Caco-2 (cell line): Measurements from ENCODE around the gene TTN. TPM values are rescaled to one million over a fixed set of nuclear protein-coding genes. Genes with fewer than 3 reads are reported as not detected.

ENCODE experiments used
- BruUV-seq: library from RNA; stranded (reverse); fragments of 400-500 nt; replicated peaks from 2 replicates; lab custom pipeline; 2021; lab: Mats Ljungman, UMichigan
- CTCF ChIA-PET: fragments of 300-600 bp; sonication (Branson Sonifier 250); formaldehyde crosslinking; loops from one replicate; lab custom pipeline; 2022; ENCODE audit warnings: antibody characterized with exemption; lab: Charles Lee
- POLR2A ChIA-PET: fragments of 300-600 bp; sonication (Branson Sonifier 250); formaldehyde crosslinking; loops from one replicate; lab custom pipeline; 2022; ENCODE audit warnings: antibody characterized with exemption; lab: Charles Lee
- DNase-seq, 2 experiments: peaks; one replicate each; pipeline versions ENCODE4 v3.0.0 to v3.0.0-alpha.2; 2020 to 2022
- H3K27me3 ChIP-seq: replicated peaks from 2 replicates; pipeline ENCODE4 v1.6.0; 2011; ENCODE audit warnings: low read length; ENCODE audit not compliant: control insufficient read depth, insufficient read depth
- H3K36me3 ChIP-seq: 2 replicates; pipeline ENCODE4 v1.5.1; 2011; ENCODE audit warnings: low read length; ENCODE audit not compliant: control insufficient read depth, insufficient read depth
- H3K4me1 ChIP-seq: fragments of 250-450 bp; sonication (Bioruptor Pico); 2 replicates; pipeline ENCODE4 v1.5.1; 2020; ENCODE audit warnings: mild to moderate bottlenecking
- H3K4me3 ChIP-seq: 2 replicates; pipeline ENCODE4 v1.5.1; 2011; ENCODE audit warnings: low read depth, mild to moderate bottlenecking, control low read depth, low read length
- H3K9me3 ChIP-seq: fragments of 250-450 bp; sonication (Bioruptor Pico); 2 replicates; pipeline ENCODE4 v1.5.1; 2020; ENCODE audit warnings: mild to moderate bottlenecking, moderate library complexity
- H3K27ac Mint-ChIP-seq: one replicate; pipeline ENCODE4 v1.8.0; 2022; ENCODE audit warnings: mixed read lengths; ENCODE audit not compliant: unreplicated experiment
- H3K27me3 Mint-ChIP-seq: one replicate; pipeline ENCODE4 v1.8.0; 2022; ENCODE audit warnings: mixed read lengths; ENCODE audit not compliant: insufficient read depth, unreplicated experiment
- H3K36me3 Mint-ChIP-seq: one replicate; pipeline ENCODE4 v1.8.0; 2022; ENCODE audit warnings: mild to moderate bottlenecking, mixed read lengths; ENCODE audit not compliant: insufficient read depth, unreplicated experiment
- H3K4me1 Mint-ChIP-seq: one replicate; pipeline ENCODE4 v1.8.0; 2022; ENCODE audit warnings: low read depth, mixed read lengths; ENCODE audit not compliant: unreplicated experiment
- H3K4me3 Mint-ChIP-seq: one replicate; pipeline ENCODE4 v1.8.0; 2022; ENCODE audit warnings: mild to moderate bottlenecking, moderate library complexity, mixed read lengths; ENCODE audit not compliant: unreplicated experiment
- H3K9me3 Mint-ChIP-seq: one replicate; pipeline ENCODE4 v1.8.0; 2022; ENCODE audit warnings: mixed read lengths; ENCODE audit not compliant: unreplicated experiment
- CTCF ChIP-seq, 2 experiments: fragments of 200-600 bp in 1 of 2; IDR thresholded peaks; 1 replicate in 1 of 2; 2 replicates in 1 of 2; pipeline versions ENCODE4 v1.5.1 to v1.8.0; 2011 to 2022; ENCODE audit warnings: antibody characterized with exemption in 1 of 2, control low read depth in 1 of 2, inconsistent platforms in 1 of 2, low read depth in 1 of 2, low read length in 1 of 2, mild to moderate bottlenecking in 1 of 2, moderate library complexity in 1 of 2; ENCODE audit not compliant: insufficient read depth in 1 of 2, severe bottlenecking in 1 of 2, unreplicated experiment in 1 of 2
- intact Hi-C: fragments of 100-400 bp; cut with micrococcal nuclease; formaldehyde crosslinking; loops from one replicate; pipeline ENCODE4 v1.10.0; 2022; ENCODE audit not compliant: unreplicated experiment
- total RNA-seq: library from RNA; stranded (reverse); gene quantifications from 2 replicates; pipeline ENCODE4 v1.2.3, GENCODE V29; 2022

TTN gene
- total RNA-seq, 1 experiment from 2014 or later, result 9.3 TPM

- TF ChIP-seq CTCF (IDR thresholded peaks at IDR 0.05; ENCODE audit: insufficient read depth in 1 of 2, low read depth in 1 of 2, low read length in 1 of 2, severe bottlenecking in 1 of 2, unreplicated experiment in 1 of 2), result no peak
- Mint-ChIP-seq H3K27me3 (no peaks in the 10 kb centered on the region), H3K27ac (no peak overlapping the region), H3K4me1 (no peaks in the 10 kb centered on the region), H3K4me3 (no peak overlapping the region), H3K36me3 (no peaks in the 10 kb centered on the region), H3K9me3 (no peaks in the 10 kb centered on the region)
- no peak for DNase-seq
- H3K4me1 ChIP-seq, result no peaks in the 10 kb centered on the region
- ChIA-PET CTCF (interaction anchor here (1.3 kb wide), 1 partner anchor 55 kb away, joined by 3 read pairs; no protein-coding TSS in a partner anchor), POLR2A (no interaction called here)
- intact Hi-C loops, result no loop called here
- H3K36me3 ChIP-seq, result no peaks in the 10 kb centered on the region
- no peak overlapping the region for H3K4me3 ChIP-seq
- H3K9me3 ChIP-seq, result no peaks in the 10 kb centered on the region
- no peaks in the 10 kb centered on the region for H3K27me3 ChIP-seq
- no TSS peak for BruUV-seq
These were observed 50.9 kb downstream of the TTN start for GRCh38 chr2:178756343-178756742.

- no peak overlapping the region for H3K4me3 ChIP-seq
- no peaks in the 10 kb centered on the region for H3K4me1 ChIP-seq
- Mint-ChIP-seq H3K27ac (no peak overlapping the region), H3K4me1 (no peaks in the 10 kb centered on the region), H3K36me3 (no peaks in the 10 kb centered on the region), H3K9me3 (no peaks in the 10 kb centered on the region), H3K4me3 (no peak overlapping the region), H3K27me3 (no peaks in the 10 kb centered on the region)
- no peaks in the 10 kb centered on the region for H3K9me3 ChIP-seq
- no peaks in the 10 kb centered on the region for H3K27me3 ChIP-seq
- ChIA-PET CTCF (no interaction called here), POLR2A (no interaction called here)
- DNase-seq, result no peak
- intact Hi-C loops, result no loop called here
- TF ChIP-seq CTCF (IDR thresholded peaks at IDR 0.05; ENCODE audit: insufficient read depth in 1 of 2, low read depth in 1 of 2, low read length in 1 of 2, severe bottlenecking in 1 of 2, unreplicated experiment in 1 of 2), result no peak
- no TSS peak for BruUV-seq
- no peaks in the 10 kb centered on the region for H3K36me3 ChIP-seq
These were observed 59.5 kb downstream of the TTN start for GRCh38 chr2:178747767-178748166.

- ChIA-PET POLR2A (no interaction called here), CTCF (no interaction called here)
- Mint-ChIP-seq H3K4me1 (no peaks in the 10 kb centered on the region), H3K4me3 (no peak overlapping the region), H3K27me3 (no peaks in the 10 kb centered on the region), H3K27ac (no peak overlapping the region), H3K36me3 (no peaks in the 10 kb centered on the region), H3K9me3 (no peaks in the 10 kb centered on the region)
- Histone ChIP-seq H3K27me3 (no peaks in the 10 kb centered on the region), H3K36me3 (no peaks in the 10 kb centered on the region), H3K9me3 (no peaks in the 10 kb centered on the region), H3K4me1 (no peaks in the 10 kb centered on the region), H3K4me3 (no peak overlapping the region)
- no TSS peak for BruUV-seq
- no peak for TF ChIP-seq CTCF (IDR thresholded peaks at IDR 0.05; ENCODE audit: insufficient read depth in 1 of 2, low read depth in 1 of 2, low read length in 1 of 2, severe bottlenecking in 1 of 2, unreplicated experiment in 1 of 2)
- no peak for DNase-seq
- intact Hi-C loops, result no loop called here
These were observed 72.7 kb downstream of the TTN start for GRCh38 chr2:178734518-178734917.
